ENCODE results near the gene GIMAP1. TPM values are rescaled to one million over a fixed set of nuclear protein-coding genes. Genes with fewer than 3 reads are reported as not detected.

GIMAP1 gene
- total and polyA plus RNA-seq, 4 experiments from 2014 or later: 36.6 to 97.6 (median 81.5) TPM

DNA sequence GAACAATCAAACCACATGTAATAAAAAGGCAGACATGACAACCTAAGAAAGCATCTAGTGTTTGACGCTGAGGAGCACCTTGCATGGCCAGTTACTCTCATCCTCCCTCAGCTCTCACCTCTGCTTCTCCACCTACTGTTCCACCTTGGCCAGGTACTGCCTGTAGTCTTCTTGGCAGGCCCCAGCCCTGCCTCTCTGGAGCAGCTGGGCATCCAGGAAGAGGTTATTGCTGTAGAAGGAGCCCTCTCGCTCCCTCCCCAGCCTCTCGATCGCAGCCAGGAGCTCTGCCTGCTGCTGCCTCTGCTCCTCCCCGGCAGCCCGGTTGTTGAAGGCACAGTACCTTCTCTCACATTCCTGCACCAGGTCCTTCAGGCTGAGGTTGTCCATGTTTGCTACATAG lies 30.5 kb downstream of the GIMAP1 start:
- DNase-seq: peak in 1 of 5 donors; percentile 45
- H3K27me3 Mint-ChIP-seq: no peaks in the 10 kb centered on the region
- CTCF ChIA-PET (ENCODE audit: partially characterized antibody): interaction anchor here (1.1 to 4.7 kb wide), 3 partner anchors 9 to 298 kb away, joined by 3 to 42 read pairs (median 7); no protein-coding TSS in a partner anchor
- H3K4me3 ChIP-seq (ENCODE audit: low read length in 2 of 2): peak overlapping the region in 1 of 2 donors; percentile 7
- intact Hi-C loops (cut with micrococcal nuclease): no loop called here
- H3K4me1 Mint-ChIP-seq: peaks cover 79 to 96% (median 87%) of the 10 kb centered on the region in 4 donors
- no peaks in the 10 kb centered on the region for H3K27me3 ChIP-seq (ENCODE audit: insufficient read depth, low read length)
- H3K9me3 ChIP-seq (ENCODE audit: control insufficient read depth in 1 of 2, low read length in 2 of 2): no peaks in the 10 kb centered on the region
- H3K9me3 Mint-ChIP-seq: peaks cover 0 to 6% (median 0%) of the 10 kb centered on the region in 8 donors
- peaks cover 34% of the 10 kb centered on the region for H3K36me3 ChIP-seq (ENCODE audit: insufficient read depth, low read length)
- peaks cover 96% of the 10 kb centered on the region for H3K4me1 ChIP-seq (ENCODE audit: insufficient read depth, low read length)
- POLR2A ChIA-PET (ENCODE audit: partially characterized antibody): interaction anchor here (1.0 to 12.4 kb wide), 18 partner anchors 7 to 341 kb away, joined by 3 to 593 read pairs (median 56); partner anchors contain the start of genes GIMAP1, GIMAP2, GIMAP4 and GIMAP5
- H3K36me3 Mint-ChIP-seq: peaks cover 45 to 49% of the 10 kb centered on the region in 2 donors
- peak overlapping the region; percentile 83 to 95 (median 91) for H3K27ac Mint-ChIP-seq
- H3K4me3 Mint-ChIP-seq: peak overlapping the region; percentile 50 to 95 (median 78)
- peak overlapping the region; percentile 37 for H3K27ac ChIP-seq (ENCODE audit: low read depth, low read length)

DNA sequence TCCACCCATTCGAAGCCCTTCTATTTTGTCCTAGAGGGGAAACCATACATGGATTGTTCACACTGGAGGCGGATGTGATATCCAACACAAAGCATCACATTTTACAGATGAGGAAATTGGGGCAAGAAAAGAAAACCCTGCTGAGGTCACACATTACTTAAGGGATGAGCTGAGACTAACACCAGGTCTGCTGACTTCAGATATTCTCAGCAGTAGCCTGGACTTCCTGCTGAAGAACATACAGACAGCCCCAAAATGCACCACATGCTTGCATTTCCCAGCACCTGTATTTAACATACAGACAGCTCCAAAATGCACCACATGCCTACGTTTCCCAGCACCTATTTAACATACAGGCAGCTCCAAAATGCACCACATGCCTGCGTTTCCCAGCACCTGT lies 32.0 kb downstream of the GIMAP1 start:
- H3K4me1 ChIP-seq (ENCODE audit: insufficient read depth, low read length): peaks cover 96% of the 10 kb centered on the region
- ChIA-PET CTCF (ENCODE audit: partially characterized antibody) (interaction anchor here (0.9 to 1.4 kb wide), 4 partner anchors 9 to 300 kb away, joined by 3 to 6 read pairs (median 4); partner anchors contain the start of gene GIMAP7), POLR2A (ENCODE audit: partially characterized antibody) (interaction anchor here (1.1 to 12.4 kb wide), 19 partner anchors 6 to 343 kb away, joined by 3 to 593 read pairs (median 18); partner anchors contain the start of genes GIMAP1, GIMAP2, GIMAP4 and GIMAP5)
- Mint-ChIP-seq H3K4me3 (peak overlapping the region; percentile 26 to 95 (median 72)), H3K27ac (peak overlapping the region; percentile 83 to 95 (median 92)), H3K9me3 (peaks cover 0 to 4% (median 0%) of the 10 kb centered on the region in 8 donors), H3K27me3 (no peaks in the 10 kb centered on the region), H3K36me3 (peaks cover 30 to 36% of the 10 kb centered on the region in 2 donors), H3K4me1 (peaks cover 73 to 92% (median 83%) of the 10 kb centered on the region in 4 donors)
- no peaks in the 10 kb centered on the region for H3K9me3 ChIP-seq (ENCODE audit: control insufficient read depth in 1 of 2, low read length in 2 of 2)
- H3K36me3 ChIP-seq (ENCODE audit: insufficient read depth, low read length): peaks cover 20% of the 10 kb centered on the region
- peak overlapping the region; percentile 8 to 11 for H3K4me3 ChIP-seq (ENCODE audit: low read length in 2 of 2)
- intact Hi-C loops (cut with micrococcal nuclease): no loop called here
- peak in 1 of 5 donors; percentile 44 for DNase-seq
- H3K27me3 ChIP-seq (ENCODE audit: insufficient read depth, low read length): no peaks in the 10 kb centered on the region
- peak overlapping the region; percentile 37 for H3K27ac ChIP-seq (ENCODE audit: low read depth, low read length)

- Histone ChIP-seq H3K4me3 (ENCODE audit: low read length in 2 of 2) (no peak overlapping the region), H3K27ac (ENCODE audit: low read depth, low read length) (no peak overlapping the region), H3K4me1 (ENCODE audit: insufficient read depth, low read length) (peaks cover 96% of the 10 kb centered on the region), H3K36me3 (ENCODE audit: insufficient read depth, low read length) (no peaks in the 10 kb centered on the region), H3K27me3 (ENCODE audit: insufficient read depth, low read length) (no peaks in the 10 kb centered on the region), H3K9me3 (ENCODE audit: control insufficient read depth in 1 of 2, low read length in 2 of 2) (no peaks in the 10 kb centered on the region)
- intact Hi-C loops (cut with micrococcal nuclease): no loop called here
- no peak for DNase-seq
- CTCF ChIA-PET (ENCODE audit: partially characterized antibody): interaction anchor here (1.0 kb wide), 1 partner anchor 36 kb away, joined by 3 read pairs; the partner anchor contains the start of gene GIMAP1
- H3K36me3 Mint-ChIP-seq: peaks cover 2 to 12% of the 10 kb centered on the region in 2 donors
- H3K4me1 Mint-ChIP-seq: peaks cover 72 to 90% (median 82%) of the 10 kb centered on the region in 4 donors
- peak overlapping the region in 1 of 8 donors; percentile 6 for H3K4me3 Mint-ChIP-seq
- H3K9me3 Mint-ChIP-seq: peaks cover 0 to 7% (median 0%) of the 10 kb centered on the region in 8 donors
- H3K27me3 Mint-ChIP-seq: peaks cover 0 to 2% of the 10 kb centered on the region in 2 donors
- POLR2A ChIA-PET (ENCODE audit: partially characterized antibody): interaction anchor here (1.0 to 12.4 kb wide), 4 partner anchors 7 to 235 kb away, joined by 3 to 593 read pairs (median 202); partner anchors contain the start of genes GIMAP1, GIMAP4 and GIMAP5
- H3K27ac Mint-ChIP-seq: peak overlapping the region; percentile 37 to 95 (median 72)
These were observed 35.3 kb downstream of the GIMAP1 start for GRCh38 chr7:150751702-150752101.

- Histone ChIP-seq H3K27me3 (ENCODE audit: insufficient read depth, low read length) (no peaks in the 10 kb centered on the region), H3K4me3 (ENCODE audit: low read length in 2 of 2) (no peak overlapping the region), H3K36me3 (ENCODE audit: insufficient read depth, low read length) (no peaks in the 10 kb centered on the region), H3K9me3 (ENCODE audit: control insufficient read depth in 1 of 2, low read length in 2 of 2) (no peaks in the 10 kb centered on the region), H3K4me1 (ENCODE audit: insufficient read depth, low read length) (peaks cover 88% of the 10 kb centered on the region), H3K27ac (ENCODE audit: low read depth, low read length) (no peak overlapping the region)
- intact Hi-C loops (cut with micrococcal nuclease): no loop called here
- Mint-ChIP-seq H3K27me3 (peaks cover 0 to 2% of the 10 kb centered on the region in 2 donors), H3K4me3 (peak overlapping the region in 3 of 8 donors; percentile 26 to 47 (median 27)), H3K27ac (peak overlapping the region in 6 of 7 donors; percentile 90 to 97 (median 94)), H3K36me3 (peaks cover 0 to 9% of the 10 kb centered on the region in 2 donors), H3K4me1 (peaks cover 64 to 86% (median 75%) of the 10 kb centered on the region in 4 donors), H3K9me3 (peaks cover 0 to 4% (median 0%) of the 10 kb centered on the region in 8 donors)
- ChIA-PET POLR2A (ENCODE audit: partially characterized antibody) (interaction anchor here (1.2 to 7.5 kb wide), 9 partner anchors 9 to 303 kb away, joined by 3 to 288 read pairs (median 70); partner anchors contain the start of genes GIMAP1, GIMAP2, GIMAP4 and GIMAP5), CTCF (ENCODE audit: partially characterized antibody) (interaction anchor here (3.2 kb wide), 1 partner anchor 11 kb away, joined by 17 read pairs; no protein-coding TSS in a partner anchor)
- DNase-seq: no peak
These were observed 36.8 kb downstream of the GIMAP1 start for GRCh38 chr7:150753239-150753638.

DNA sequence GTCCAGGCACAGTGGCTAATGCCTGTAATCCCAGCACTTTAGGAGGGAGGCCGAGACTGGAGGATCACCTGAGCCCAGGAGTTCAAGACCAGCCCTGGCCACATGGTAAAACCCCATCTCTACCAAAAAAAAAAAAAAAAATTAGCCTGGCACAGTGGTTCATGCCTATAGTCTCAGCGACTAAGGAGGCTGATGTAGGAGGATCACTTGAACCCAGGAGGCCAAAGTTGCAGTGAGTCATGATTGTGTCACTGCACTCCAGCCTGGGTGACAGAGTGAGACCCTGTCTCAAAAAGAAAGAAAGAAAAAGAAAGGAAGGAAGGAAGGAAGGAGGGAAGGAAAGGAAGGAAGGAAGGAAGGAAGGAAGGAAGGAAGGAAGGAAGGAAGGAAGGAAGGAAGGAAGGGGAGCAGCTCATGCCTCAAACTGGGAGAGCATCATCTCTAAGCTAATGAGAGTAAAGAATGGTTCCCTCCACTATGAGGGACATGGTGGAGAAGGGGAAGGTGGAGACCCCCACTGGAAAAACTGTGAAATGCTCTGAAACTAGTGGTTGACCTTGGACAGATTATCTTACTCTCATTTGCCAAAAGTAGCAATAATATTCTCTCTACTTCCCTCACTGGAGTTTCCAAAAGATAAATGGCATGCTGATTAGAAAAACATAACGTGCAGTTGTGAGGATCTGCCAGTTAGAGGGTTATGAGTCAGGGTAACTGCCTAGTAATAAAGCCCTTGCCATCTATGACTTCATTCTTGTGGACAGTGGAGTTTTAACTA lies 37.6 kb downstream of the GIMAP1 start:
- intact Hi-C loops (cut with micrococcal nuclease): loop anchor here (2.0 kb wide), 3 partner anchors 17 to 85 kb away; partner anchors contain the start of gene GIMAP5
- CTCF ChIA-PET (ENCODE audit: partially characterized antibody): interaction anchor here (0.5 to 3.9 kb wide), 15 partner anchors 8 to 398 kb away, joined by 3 to 93 read pairs (median 13); partner anchors contain the start of genes GIMAP1, GIMAP2, GIMAP4 and GIMAP5
- Mint-ChIP-seq H3K4me3 (peak overlapping the region in 7 of 8 donors; percentile 8 to 76 (median 52)), H3K9me3 (peaks cover 0 to 4% (median 0%) of the 10 kb centered on the region in 8 donors), H3K27me3 (peaks cover 0 to 2% of the 10 kb centered on the region in 2 donors), H3K27ac (peak overlapping the region; percentile 90 to 97 (median 93)), H3K4me1 (peaks cover 56 to 79% (median 68%) of the 10 kb centered on the region in 4 donors), H3K36me3 (peaks cover 0 to 9% of the 10 kb centered on the region in 2 donors)
- DNase-seq: peak in 1 of 5 donors; percentile 45
- H3K4me3 ChIP-seq (ENCODE audit: low read length in 2 of 2): no peak overlapping the region
- no peaks in the 10 kb centered on the region for H3K9me3 ChIP-seq (ENCODE audit: control insufficient read depth in 1 of 2, low read length in 2 of 2)
- H3K4me1 ChIP-seq (ENCODE audit: insufficient read depth, low read length): peaks cover 80% of the 10 kb centered on the region
- H3K27me3 ChIP-seq (ENCODE audit: insufficient read depth, low read length): no peaks in the 10 kb centered on the region
- no peaks in the 10 kb centered on the region for H3K36me3 ChIP-seq (ENCODE audit: insufficient read depth, low read length)
- POLR2A ChIA-PET (ENCODE audit: partially characterized antibody): interaction anchor here (0.6 to 7.5 kb wide), 14 partner anchors 10 to 396 kb away, joined by 3 to 288 read pairs (median 37); partner anchors contain the start of genes GIMAP1, GIMAP2, GIMAP4 and GIMAP5
- H3K27ac ChIP-seq (ENCODE audit: low read depth, low read length): peak overlapping the region; percentile 37

DNA sequence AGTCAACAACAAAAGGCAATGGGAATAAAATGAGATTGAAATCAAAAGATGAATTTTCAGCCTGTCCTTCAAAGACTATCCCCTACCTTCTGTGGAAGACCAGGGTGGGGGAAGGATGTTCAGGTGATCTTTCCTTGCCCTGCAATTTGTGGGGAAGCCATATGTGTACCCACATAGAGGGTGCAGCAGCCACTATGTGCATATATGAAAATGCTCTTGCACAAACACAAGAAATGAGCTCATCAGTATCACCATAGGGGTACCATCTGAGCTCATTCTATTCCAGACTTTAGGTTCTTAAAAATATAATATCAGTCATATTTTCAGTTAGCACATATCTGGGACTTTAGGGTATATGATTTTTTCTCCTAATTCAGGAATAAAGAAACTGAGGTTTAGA lies 38.5 kb downstream of the GIMAP1 start:
- H3K9me3 ChIP-seq (ENCODE audit: control insufficient read depth in 1 of 2, low read length in 2 of 2): no peaks in the 10 kb centered on the region
- no peaks in the 10 kb centered on the region for H3K27me3 ChIP-seq (ENCODE audit: insufficient read depth, low read length)
- peaks cover 71% of the 10 kb centered on the region for H3K4me1 ChIP-seq (ENCODE audit: insufficient read depth, low read length)
- Mint-ChIP-seq H3K27ac (peak overlapping the region; percentile 92 to 99 (median 96)), H3K4me1 (peaks cover 47 to 69% (median 59%) of the 10 kb centered on the region in 4 donors), H3K4me3 (peak overlapping the region; percentile 56 to 85 (median 76)), H3K36me3 (peaks cover 0 to 10% of the 10 kb centered on the region in 2 donors), H3K27me3 (peaks cover 0 to 2% of the 10 kb centered on the region in 2 donors), H3K9me3 (peaks cover 0 to 4% (median 0%) of the 10 kb centered on the region in 8 donors)
- POLR2A ChIA-PET (ENCODE audit: partially characterized antibody): interaction anchor here (0.7 to 7.5 kb wide), 46 partner anchors 10 to 397 kb away, joined by 3 to 288 read pairs (median 12); partner anchors contain the start of genes GIMAP1, GIMAP2, GIMAP4 and GIMAP5
- peak overlapping the region in 1 of 2 donors; percentile 29 for H3K4me3 ChIP-seq (ENCODE audit: low read length in 2 of 2)
- intact Hi-C loops (cut with micrococcal nuclease): loop anchor here (1.0 to 2.0 kb wide), 11 partner anchors 10 to 350 kb away; partner anchors contain the start of genes GIMAP1, GIMAP2, GIMAP5 and GIMAP7
- CTCF ChIA-PET (ENCODE audit: partially characterized antibody): interaction anchor here (1.0 to 3.9 kb wide), 31 partner anchors 9 to 399 kb away, joined by 3 to 93 read pairs (median 4); partner anchors contain the start of genes GIMAP1, GIMAP2, GIMAP4 and GIMAP5
- H3K36me3 ChIP-seq (ENCODE audit: insufficient read depth, low read length): no peaks in the 10 kb centered on the region
- H3K27ac ChIP-seq (ENCODE audit: low read depth, low read length): peak overlapping the region; percentile 61
- no peak for DNase-seq

Data from CD4-positive, alpha-beta memory T cell (primary cell).